ENCODE data around the gene TUFT1.

Gene TUFT1

GRCh38 chr1:151539321-151540020 is 638 bp upstream of the TUFT1 start:
- no peak for DNase-seq (ENCODE audit: low read depth in 2 of 2)

GRCh38 chr1:151540982-151541377 is 871 bp downstream of the TUFT1 start:
- DNase-seq (ENCODE audit: low read depth in 2 of 2) = no peak

- DNase-seq (ENCODE audit: low read depth in 2 of 2) = no peak
These were observed 1.6 kb downstream of the TUFT1 start for GRCh38 chr1:151541752-151542151.

GRCh38 chr1:151542710-151543129 is 2.6 kb downstream of the TUFT1 start:
- no peak for DNase-seq (ENCODE audit: low read depth in 2 of 2)

- no peak for DNase-seq (ENCODE audit: low read depth in 2 of 2)
These were observed 5.4 kb downstream of the TUFT1 start for GRCh38 chr1:151545542-151545941.

GRCh38 chr1:151546011-151546925 is 6.2 kb downstream of the TUFT1 start:
- no peak for DNase-seq (ENCODE audit: low read depth in 2 of 2)

- no peak for DNase-seq (ENCODE audit: low read depth in 2 of 2)
These were observed 7.2 kb downstream of the TUFT1 start for GRCh38 chr1:151547119-151547899.

GRCh38 chr1:151547900-151548230 is 7.8 kb downstream of the TUFT1 start:
- DNase-seq (ENCODE audit: low read depth in 2 of 2) = no peak

GRCh38 chr1:151549199-151549598 is 9.1 kb downstream of the TUFT1 start:
- DNase-seq (ENCODE audit: low read depth in 2 of 2) = no peak

- no peak for DNase-seq (ENCODE audit: low read depth in 2 of 2)
These were observed 13.6 kb downstream of the TUFT1 start for GRCh38 chr1:151553659-151554058.

GRCh38 chr1:151556052-151556451 is 15.9 kb downstream of the TUFT1 start:
- no peak for DNase-seq (ENCODE audit: low read depth in 2 of 2)

- no peak for DNase-seq (ENCODE audit: low read depth in 2 of 2)
These were observed 22.6 kb downstream of the TUFT1 start for GRCh38 chr1:151562661-151563060.

GRCh38 chr1:151563376-151563775 is 23.3 kb downstream of the TUFT1 start:
- no peak for DNase-seq (ENCODE audit: low read depth in 2 of 2)

- DNase-seq (ENCODE audit: low read depth in 2 of 2) = no peak
These were observed 25.5 kb downstream of the TUFT1 start for GRCh38 chr1:151565502-151566189.

- peak; percentile 4 to 12 for DNase-seq (ENCODE audit: low read depth in 2 of 2)
These were observed 28.5 kb downstream of the TUFT1 start for GRCh38 chr1:151568626-151569088.

GRCh38 chr1:151570819-151571218 is 30.7 kb downstream of the TUFT1 start:
- DNase-seq (ENCODE audit: low read depth in 2 of 2) = no peak

- DNase-seq (ENCODE audit: low read depth in 2 of 2) = no peak
These were observed 34.7 kb downstream of the TUFT1 start for GRCh38 chr1:151574575-151575529.

GRCh38 chr1:151577173-151577572 is 37.1 kb downstream of the TUFT1 start:
- no peak for DNase-seq (ENCODE audit: low read depth in 2 of 2)

GRCh38 chr1:151578941-151579340 is 38.8 kb downstream of the TUFT1 start:
- DNase-seq (ENCODE audit: low read depth in 2 of 2) = no peak

GRCh38 chr1:151579436-151580225 is 39.5 kb downstream of the TUFT1 start:
- DNase-seq (ENCODE audit: low read depth in 2 of 2) = no peak

All from stimulated activated CD8-positive, alpha-beta memory T cell treated with anti-CD3 and anti-CD28 coated beads, Interleukin-7, amount 100 ng/mL, for 4 hours (primary cell).